ENCODE results near the gene SLFN12.
A peak's percentile ranks its signal among the peaks of the same experiment; 100 is the strongest.
"Not testable (repeated sequence)": the region's sequence is repeated elsewhere in the genome, so short reads cannot be mapped to it uniquely, and the experiment has no call there.

Gene SLFN12
- 2.4 to 15.0 (median 10.9) reads per million in 9 experiments for total RNA-seq

DNA sequence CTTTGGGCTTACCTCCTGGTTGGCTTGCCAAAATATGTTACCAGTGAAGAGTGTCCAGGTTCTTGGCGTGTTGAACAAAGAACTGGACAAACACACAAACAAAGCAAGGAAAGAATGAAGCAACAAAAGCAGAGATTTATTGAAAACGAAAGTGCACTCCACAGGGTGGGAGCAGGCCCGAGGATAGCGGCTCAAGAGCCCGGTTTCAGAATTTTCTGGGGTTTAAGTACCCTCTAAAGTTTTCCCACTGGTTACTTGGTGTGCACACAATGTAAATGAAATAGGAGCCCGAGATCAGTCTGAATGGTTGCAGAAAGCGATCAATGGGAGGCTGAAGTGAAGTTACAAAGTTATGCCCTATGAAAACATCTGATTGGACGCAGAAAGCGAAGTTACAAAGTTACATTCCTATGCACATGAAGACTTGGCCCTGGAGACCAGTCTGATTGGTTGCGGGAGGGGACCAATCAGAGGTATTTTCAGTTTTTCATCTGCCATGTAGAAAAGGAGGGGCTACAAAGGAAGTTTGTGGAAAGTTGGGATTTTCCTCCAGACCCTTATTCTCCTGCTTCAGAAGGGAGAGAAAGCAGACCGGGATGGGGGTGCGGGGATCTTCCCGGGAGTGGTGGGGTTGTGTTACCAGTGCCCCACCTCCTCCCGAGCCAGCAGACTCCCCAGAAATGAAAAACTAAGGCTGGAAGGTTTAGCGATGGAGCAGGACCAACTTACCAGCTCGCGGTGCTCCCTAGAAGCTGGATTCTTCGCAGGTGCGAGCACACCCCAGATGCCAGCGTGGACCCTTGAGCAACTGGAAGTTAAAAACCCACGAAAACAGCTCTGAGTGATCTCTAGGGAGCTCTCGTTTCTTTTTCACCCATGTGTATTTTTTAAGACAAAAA is at the start of gene SLFN12:
Gene SLFN12, minus strand, starts transcription at position 325 of the 899 bp plus-strand sequence. CDS start 9,472 bp downstream, outside the sequence.
- Mint-ChIP-seq H3K4me3 (peak within 1 kb of the TSS; percentile 93 to 96), H3K36me3 (ENCODE audit: insufficient read depth) (no peaks in the 10 kb centered on the region), H3K27ac (peak within 1 kb of the TSS; percentile 88 to 94), H3K27me3 (no peaks in the 10 kb centered on the region), H3K4me1 (ENCODE audit: low read depth in 2 of 2) (peaks cover 30 to 57% of the 10 kb centered on the region in 2 donors), H3K9me3 (no peaks in the 10 kb centered on the region)
- DNase-seq = peak; percentile 27 to 48 (median 34)
- peak; percentile 87 for ATAC-seq (replicated peaks)

DNA sequence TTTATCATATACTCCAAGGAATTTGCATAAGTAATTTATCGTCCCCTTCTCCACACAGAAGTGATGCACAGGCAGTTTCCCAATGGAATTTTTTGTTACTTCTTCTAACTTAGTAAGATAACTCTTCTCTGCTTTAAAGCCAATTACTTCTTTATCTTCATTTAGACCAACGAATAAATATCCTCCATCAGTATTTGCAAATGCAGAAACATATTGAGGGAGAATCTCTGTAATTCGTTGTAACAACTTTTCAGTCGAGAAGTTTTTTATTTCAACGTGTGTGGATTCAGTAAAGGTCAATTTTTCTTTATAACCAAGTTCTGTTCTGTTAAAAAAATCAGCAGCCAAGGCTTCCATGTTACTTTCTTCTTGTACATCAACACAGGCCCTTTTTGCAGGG is 47.0 kb upstream of the SLFN12 start:
- Mint-ChIP-seq H3K36me3 (ENCODE audit: insufficient read depth) (peaks cover 64% of the 10 kb centered on the region), H3K4me1 (ENCODE audit: low read depth in 2 of 2) (peaks cover 47 to 65% of the 10 kb centered on the region in 2 donors), H3K27me3 (no peaks in the 10 kb centered on the region), H3K4me3 (no peak overlapping the region), H3K9me3 (no peaks in the 10 kb centered on the region), H3K27ac (peak overlapping the region; percentile 2 to 49)
- ATAC-seq (replicated peaks) = no peak
- DNase-seq = no peak

DNA sequence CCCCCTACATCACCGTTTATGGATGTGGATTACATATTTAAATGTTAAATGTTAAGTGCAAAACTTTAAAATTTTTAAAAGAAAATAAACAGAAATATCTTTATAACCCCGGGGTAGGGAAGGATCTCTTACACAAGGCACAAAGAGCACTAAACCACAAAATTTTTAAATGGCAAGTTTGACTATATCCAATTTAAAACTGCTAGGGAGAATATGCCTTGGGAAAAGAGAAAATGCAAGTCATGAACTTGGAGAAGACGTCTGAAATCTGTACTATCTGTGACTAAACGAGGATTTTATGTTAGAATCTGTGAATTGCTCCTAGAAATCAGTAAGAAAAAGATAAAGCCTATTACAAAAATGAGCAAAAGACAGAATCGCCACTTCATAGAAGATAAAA is 44.9 kb upstream of the SLFN12 start:
- ATAC-seq (replicated peaks) = no peak
- H3K27me3 Mint-ChIP-seq = no peaks in the 10 kb centered on the region
- peaks cover 55% of the 10 kb centered on the region for H3K36me3 Mint-ChIP-seq (ENCODE audit: insufficient read depth)
- H3K27ac Mint-ChIP-seq = peak overlapping the region in 1 of 2 donors; percentile 83
- no peaks in the 10 kb centered on the region for H3K9me3 Mint-ChIP-seq
- DNase-seq = no peak
- H3K4me1 Mint-ChIP-seq (ENCODE audit: low read depth in 2 of 2) = peaks cover 42 to 57% of the 10 kb centered on the region in 2 donors
- no peak overlapping the region for H3K4me3 Mint-ChIP-seq

DNA sequence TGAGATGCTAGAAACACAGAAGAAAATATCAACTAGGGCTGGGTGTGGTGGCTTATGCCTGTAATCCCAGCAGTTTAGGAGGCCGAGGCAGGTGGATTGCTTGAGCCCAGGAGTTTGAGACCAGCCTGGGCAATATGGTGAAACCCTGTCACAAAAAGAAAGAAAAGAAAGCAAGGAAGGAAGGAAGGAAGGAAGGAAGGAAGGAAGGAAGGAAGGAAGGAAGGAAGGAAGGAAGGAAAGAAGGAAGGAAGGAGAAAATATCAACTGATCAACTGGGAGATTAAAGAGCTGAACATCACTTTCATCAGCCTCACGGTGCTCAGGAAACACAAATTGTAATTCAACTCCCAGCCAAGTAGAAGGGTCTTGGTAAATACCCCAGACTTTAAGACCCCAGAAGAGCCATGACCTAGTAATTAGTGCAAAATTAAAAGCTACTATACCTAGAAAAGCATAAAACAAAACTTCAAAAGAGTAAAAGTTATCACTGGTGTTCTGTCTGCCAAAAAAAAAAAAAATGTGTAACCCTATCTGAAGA is 44.1 kb upstream of the SLFN12 start:
- no peaks in the 10 kb centered on the region for H3K27me3 Mint-ChIP-seq
- H3K4me3 Mint-ChIP-seq = no peak overlapping the region
- no peak for ATAC-seq (replicated peaks)
- no peak for DNase-seq
- H3K9me3 Mint-ChIP-seq = no peaks in the 10 kb centered on the region
- H3K36me3 Mint-ChIP-seq (ENCODE audit: insufficient read depth) = peaks cover 50% of the 10 kb centered on the region
- H3K27ac Mint-ChIP-seq = peak overlapping the region; percentile 81 to 83
- peaks cover 38 to 55% of the 10 kb centered on the region in 2 donors for H3K4me1 Mint-ChIP-seq (ENCODE audit: low read depth in 2 of 2)

- H3K4me3 Mint-ChIP-seq = peak overlapping the region; percentile 63 to 67
- peaks cover 44 to 54% of the 10 kb centered on the region in 2 donors for H3K4me1 Mint-ChIP-seq (ENCODE audit: low read depth in 2 of 2)
- H3K9me3 Mint-ChIP-seq = no peaks in the 10 kb centered on the region
- peak overlapping the region; percentile 90 to 92 for H3K27ac Mint-ChIP-seq
- H3K27me3 Mint-ChIP-seq = no peaks in the 10 kb centered on the region
- H3K36me3 Mint-ChIP-seq (ENCODE audit: insufficient read depth) = peaks cover 6% of the 10 kb centered on the region
- ATAC-seq (replicated peaks) (no peak), DNase-seq (no peak)
Observed at GRCh38 chr17:35468475-35468874, 36.2 kb upstream of the SLFN12 start.

DNA sequence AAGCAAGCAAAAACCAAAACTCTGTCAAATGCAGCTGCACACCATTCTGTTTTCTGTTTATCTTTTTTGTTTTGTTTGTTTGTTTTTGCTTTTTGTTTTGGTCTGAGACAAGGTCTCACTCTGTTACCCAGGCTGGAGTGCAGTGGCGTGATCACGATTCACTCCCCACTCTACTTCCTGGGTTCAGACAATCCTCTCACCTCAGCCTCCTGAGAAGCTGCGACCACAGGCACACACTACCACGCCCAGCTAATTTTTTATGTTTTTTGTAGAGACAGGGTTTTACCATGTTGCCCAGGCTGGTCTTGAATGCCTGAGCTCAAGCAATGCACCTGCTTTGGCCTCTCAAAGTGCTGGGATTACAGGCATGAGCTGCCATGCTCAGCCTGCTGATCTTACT is 35.5 kb upstream of the SLFN12 start:
- Mint-ChIP-seq H3K4me1 (ENCODE audit: low read depth in 2 of 2) (peaks cover 41 to 53% of the 10 kb centered on the region in 2 donors), H3K27ac (peak overlapping the region; percentile 90 to 92), H3K9me3 (no peaks in the 10 kb centered on the region), H3K36me3 (ENCODE audit: insufficient read depth) (peaks cover 11% of the 10 kb centered on the region), H3K27me3 (no peaks in the 10 kb centered on the region), H3K4me3 (peak overlapping the region; percentile 63 to 67)
- ATAC-seq (replicated peaks) = peak; percentile 99
- DNase-seq = peak; percentile 24 to 31 (median 26)

- Mint-ChIP-seq H3K4me3 (peak overlapping the region; percentile 63 to 86), H3K27me3 (no peaks in the 10 kb centered on the region), H3K4me1 (ENCODE audit: low read depth in 2 of 2) (peaks cover 21 to 33% of the 10 kb centered on the region in 2 donors), H3K36me3 (ENCODE audit: insufficient read depth) (peaks cover 15% of the 10 kb centered on the region), H3K9me3 (peaks cover 7% of the 10 kb centered on the region in 2 donors), H3K27ac (peak overlapping the region; percentile 44 to 95)
- ATAC-seq (replicated peaks) = peak; percentile 93
- DNase-seq = peak; percentile 68 to 73 (median 72)
Observed at GRCh38 chr17:35460354-35460851, 28.1 kb upstream of the SLFN12 start.

GRCh38 chr17:35454035-35454434 is 21.7 kb upstream of the SLFN12 start:
- H3K27ac Mint-ChIP-seq = peak overlapping the region; percentile 16 to 73
- not testable (repeated sequence) for H3K4me3 Mint-ChIP-seq; H3K36me3 Mint-ChIP-seq (ENCODE audit: insufficient read depth); H3K27me3 Mint-ChIP-seq; DNase-seq; ATAC-seq (replicated peaks); H3K4me1 Mint-ChIP-seq (ENCODE audit: low read depth in 2 of 2)
- H3K9me3 Mint-ChIP-seq = peaks cover 7 to 15% of the 10 kb centered on the region in 2 donors

GRCh38 chr17:35453171-35453570 is 20.9 kb upstream of the SLFN12 start:
- no peaks in the 10 kb centered on the region for H3K27me3 Mint-ChIP-seq
- peak overlapping the region in 1 of 2 donors; percentile 73 for H3K27ac Mint-ChIP-seq
- ATAC-seq (replicated peaks) (no peak), DNase-seq (no peak)
- peaks cover 0 to 9% of the 10 kb centered on the region in 2 donors for H3K4me1 Mint-ChIP-seq (ENCODE audit: low read depth in 2 of 2)
- peaks cover 3 to 10% of the 10 kb centered on the region in 2 donors for H3K9me3 Mint-ChIP-seq
- no peak overlapping the region for H3K4me3 Mint-ChIP-seq
- peaks cover 3% of the 10 kb centered on the region for H3K36me3 Mint-ChIP-seq (ENCODE audit: insufficient read depth)

GRCh38 chr17:35449371-35449931 is 17.2 kb upstream of the SLFN12 start:
- H3K4me3 Mint-ChIP-seq = peak overlapping the region; percentile 78 to 83
- H3K36me3 Mint-ChIP-seq (ENCODE audit: insufficient read depth) = peaks cover 3% of the 10 kb centered on the region
- no peak for DNase-seq
- no peaks in the 10 kb centered on the region for H3K27me3 Mint-ChIP-seq
- no peak for ATAC-seq (replicated peaks)
- H3K27ac Mint-ChIP-seq = peak overlapping the region in 1 of 2 donors; percentile 90
- peaks cover 0 to 12% of the 10 kb centered on the region in 2 donors for H3K4me1 Mint-ChIP-seq (ENCODE audit: low read depth in 2 of 2)
- H3K9me3 Mint-ChIP-seq = peaks cover 0 to 2% of the 10 kb centered on the region in 2 donors

DNA sequence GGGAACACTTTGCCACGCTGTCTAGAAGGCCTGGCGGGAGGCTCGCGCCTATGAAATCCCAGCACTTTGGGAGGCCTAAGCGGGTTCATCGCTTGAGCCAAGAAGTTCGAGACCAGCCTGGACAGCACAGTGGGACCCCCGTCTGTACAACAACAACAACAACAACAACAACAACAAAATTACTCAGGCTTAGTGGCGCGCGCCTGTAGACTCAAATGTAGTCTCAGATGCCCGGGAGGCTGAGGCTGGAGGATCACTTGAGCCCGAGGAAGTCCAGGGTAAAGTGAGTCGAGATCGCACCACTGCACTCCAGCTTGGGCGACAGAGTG is 16.6 kb upstream of the SLFN12 start:
- H3K36me3 Mint-ChIP-seq (ENCODE audit: insufficient read depth) = peaks cover 3% of the 10 kb centered on the region
- no peak for DNase-seq
- no peaks in the 10 kb centered on the region for H3K27me3 Mint-ChIP-seq
- ATAC-seq (replicated peaks) = no peak
- peaks cover 0 to 12% of the 10 kb centered on the region in 2 donors for H3K4me1 Mint-ChIP-seq (ENCODE audit: low read depth in 2 of 2)
- H3K9me3 Mint-ChIP-seq = no peaks in the 10 kb centered on the region
- peak overlapping the region; percentile 78 to 83 for H3K4me3 Mint-ChIP-seq
- peak overlapping the region; percentile 87 to 90 for H3K27ac Mint-ChIP-seq

- H3K9me3 Mint-ChIP-seq = no peaks in the 10 kb centered on the region
- H3K4me3 Mint-ChIP-seq = peak within 1 kb of the TSS; percentile 78 to 83
- no peaks in the 10 kb centered on the region for H3K27me3 Mint-ChIP-seq
- peak within 1 kb of the TSS; percentile 87 to 90 for H3K27ac Mint-ChIP-seq
- peak; percentile 77 to 80 (median 78) for DNase-seq
- peaks cover 3% of the 10 kb centered on the region for H3K36me3 Mint-ChIP-seq (ENCODE audit: insufficient read depth)
- peak; percentile 97 for ATAC-seq (replicated peaks)
- peaks cover 0 to 12% of the 10 kb centered on the region in 2 donors for H3K4me1 Mint-ChIP-seq (ENCODE audit: low read depth in 2 of 2)
Observed at GRCh38 chr17:35448214-35448898, 16.1 kb upstream of the SLFN12 start, which contains the start of gene SLFN13. TSS of gene SLFN13 (minus strand) at chr17:35448766. CDS start at chr17:35445680, 3,086 bp downstream.

- H3K4me3 Mint-ChIP-seq = peak overlapping the region; percentile 78 to 83
- H3K27ac Mint-ChIP-seq = peak overlapping the region; percentile 87 to 90
- DNase-seq (no peak), ATAC-seq (replicated peaks) (no peak)
- no peaks in the 10 kb centered on the region for H3K9me3 Mint-ChIP-seq
- H3K36me3 Mint-ChIP-seq (ENCODE audit: insufficient read depth) = peaks cover 3% of the 10 kb centered on the region
- H3K4me1 Mint-ChIP-seq (ENCODE audit: low read depth in 2 of 2) = peaks cover 0 to 12% of the 10 kb centered on the region in 2 donors
- H3K27me3 Mint-ChIP-seq = no peaks in the 10 kb centered on the region
Observed at GRCh38 chr17:35447499-35447898, 15.2 kb upstream of the SLFN12 start.
